ENCODE data around the gene ZNF414.

ZNF414 gene

DNA sequence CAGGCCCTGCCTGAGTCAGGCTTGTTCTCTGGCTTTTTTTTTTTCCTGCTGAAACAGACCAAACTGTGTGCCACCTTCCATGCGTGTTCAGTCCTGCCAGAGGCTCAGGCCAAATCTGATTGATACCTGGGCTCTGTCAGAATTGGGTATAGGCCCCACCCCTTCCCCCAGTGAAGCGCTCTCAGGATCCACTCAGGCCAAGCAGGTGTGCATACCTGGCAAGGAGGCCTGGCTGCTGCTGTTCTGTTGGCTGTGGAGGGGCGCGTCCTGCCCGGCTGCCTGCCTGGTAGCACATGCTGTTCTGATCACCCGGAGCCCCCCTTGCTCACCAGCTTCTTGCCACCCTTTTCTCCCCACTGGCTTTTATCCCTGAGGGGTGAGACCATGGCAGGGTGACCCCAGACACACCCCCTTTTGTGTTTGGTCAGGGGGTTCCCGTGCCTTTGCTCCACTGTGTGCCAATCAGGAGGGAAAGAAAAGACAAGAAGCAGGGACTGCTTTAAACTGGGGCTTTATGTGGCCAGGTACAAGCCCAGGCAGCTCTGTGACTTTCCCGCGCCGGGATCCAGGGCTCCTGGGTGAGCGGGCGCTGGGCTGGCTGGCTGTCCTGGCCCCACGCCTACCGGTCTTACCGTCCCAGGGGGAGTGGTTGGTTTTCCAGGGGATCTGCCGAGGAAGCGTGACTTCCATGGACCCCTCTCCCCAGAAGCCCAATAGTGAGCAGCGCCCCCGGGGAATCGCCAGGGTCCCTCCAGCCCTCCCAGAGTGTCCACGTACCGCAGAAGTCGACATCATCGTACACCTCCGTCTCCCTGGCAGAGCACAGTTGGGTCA is 24.2 kb downstream of the ZNF414 start:
- DNase-seq: no peak

DNA sequence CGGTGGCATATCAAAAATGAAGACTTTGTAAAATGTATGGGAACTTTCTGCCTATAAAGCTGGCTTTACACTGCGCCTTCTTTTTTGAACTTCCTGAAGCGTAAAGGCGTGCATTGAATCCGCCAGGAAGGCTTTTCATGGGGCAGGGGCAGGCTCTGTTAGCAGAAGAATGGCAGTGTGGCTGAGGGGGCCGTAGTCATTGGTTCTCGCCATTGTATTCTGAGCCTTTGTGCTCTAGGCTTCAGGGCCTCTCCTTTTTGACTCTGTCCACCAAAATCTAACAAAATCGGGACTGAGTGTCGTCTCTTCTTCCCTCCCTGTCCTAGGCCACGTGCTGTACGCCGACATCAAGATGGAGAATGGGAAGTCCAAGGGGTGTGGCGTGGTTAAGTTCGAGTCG is 25.6 kb downstream of the ZNF414 start:
- no peak for DNase-seq

DNA sequence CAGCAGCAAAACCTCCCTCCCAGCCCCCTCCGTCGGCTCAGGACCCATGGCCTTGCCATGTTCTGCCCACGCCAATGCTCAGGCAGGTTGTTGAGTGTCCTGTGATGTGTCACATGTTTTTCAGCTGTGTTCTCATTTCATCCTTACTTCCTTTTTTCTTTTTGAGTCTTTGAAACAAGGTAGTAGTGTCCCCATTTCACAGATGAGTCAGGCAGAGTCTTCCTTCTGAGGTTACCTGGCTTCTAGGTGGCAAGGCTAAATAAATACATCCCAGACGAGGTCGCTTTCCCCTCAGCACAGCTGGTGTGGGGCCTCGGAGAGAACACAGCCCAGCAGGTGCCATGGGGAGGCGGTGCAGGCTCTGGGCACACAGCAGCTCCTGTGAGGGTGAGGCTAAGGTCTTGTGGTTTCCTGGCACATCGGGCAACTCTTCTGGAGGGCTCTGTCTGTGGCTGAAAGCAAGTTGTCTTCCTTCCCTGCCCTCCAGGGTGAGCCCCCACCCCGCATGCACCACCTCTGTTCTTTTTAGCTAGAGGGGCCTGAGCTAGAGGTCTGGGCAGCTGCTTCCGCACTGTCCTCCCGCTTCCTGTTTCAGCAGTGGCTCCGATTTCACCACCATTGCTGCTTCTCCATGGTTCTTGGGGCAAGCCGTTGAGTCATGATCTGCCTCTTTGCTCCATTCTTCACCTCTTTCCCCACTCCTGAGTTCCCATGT is 26.7 kb downstream of the ZNF414 start:
- DNase-seq: peak; percentile 74

DNA sequence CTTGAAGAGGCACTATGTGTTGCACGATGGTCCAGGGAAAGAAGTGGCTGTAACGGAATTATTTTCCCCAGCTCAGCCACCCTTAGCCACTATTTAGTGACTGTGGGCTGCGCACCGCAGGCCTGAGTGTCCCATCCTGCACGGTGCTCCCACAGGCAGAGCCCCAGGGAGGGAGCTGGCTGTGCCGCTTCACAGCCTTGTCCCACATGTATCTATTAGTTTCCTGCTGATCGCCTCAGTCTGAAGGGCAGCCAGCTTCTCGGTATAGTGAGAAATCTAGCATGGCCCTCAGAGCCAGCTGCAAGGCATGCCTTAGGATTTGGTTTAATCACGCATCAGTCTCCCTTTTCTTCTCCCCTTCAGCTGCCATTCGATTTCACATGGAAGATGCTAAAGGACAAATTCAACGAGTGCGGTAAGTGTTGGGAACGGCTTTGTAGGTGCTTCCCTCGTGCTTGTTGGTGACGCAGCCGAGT is 27.3 kb downstream of the ZNF414 start:
- DNase-seq: no peak

DNA sequence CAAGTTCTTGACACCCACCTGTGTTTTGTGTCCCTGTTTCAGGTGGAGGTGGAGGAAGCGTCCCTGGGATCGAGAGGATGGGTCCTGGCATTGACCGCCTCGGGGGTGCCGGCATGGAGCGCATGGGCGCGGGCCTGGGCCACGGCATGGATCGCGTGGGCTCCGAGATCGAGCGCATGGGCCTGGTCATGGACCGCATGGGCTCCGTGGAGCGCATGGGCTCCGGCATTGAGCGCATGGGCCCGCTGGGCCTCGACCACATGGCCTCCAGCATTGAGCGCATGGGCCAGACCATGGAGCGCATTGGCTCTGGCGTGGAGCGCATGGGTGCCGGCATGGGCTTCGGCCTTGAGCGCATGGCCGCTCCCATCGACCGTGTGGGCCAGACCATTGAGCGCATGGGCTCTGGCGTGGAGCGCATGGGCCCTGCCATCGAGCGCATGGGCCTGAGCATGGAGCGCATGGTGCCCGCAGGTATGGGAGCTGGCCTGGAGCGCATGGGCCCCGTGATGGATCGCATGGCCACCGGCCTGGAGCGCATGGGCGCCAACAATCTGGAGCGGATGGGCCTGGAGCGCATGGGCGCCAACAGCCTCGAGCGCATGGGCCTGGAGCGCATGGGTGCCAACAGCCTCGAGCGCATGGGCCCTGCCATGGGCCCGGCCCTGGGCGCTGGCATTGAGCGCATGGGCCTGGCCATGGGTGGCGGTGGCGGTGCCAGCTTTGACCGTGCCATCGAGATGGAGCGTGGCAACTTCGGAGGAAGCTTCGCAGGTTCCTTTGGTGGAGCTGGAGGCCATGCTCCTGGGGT is 28.2 kb downstream of the ZNF414 start:
- no peak for DNase-seq

DNA sequence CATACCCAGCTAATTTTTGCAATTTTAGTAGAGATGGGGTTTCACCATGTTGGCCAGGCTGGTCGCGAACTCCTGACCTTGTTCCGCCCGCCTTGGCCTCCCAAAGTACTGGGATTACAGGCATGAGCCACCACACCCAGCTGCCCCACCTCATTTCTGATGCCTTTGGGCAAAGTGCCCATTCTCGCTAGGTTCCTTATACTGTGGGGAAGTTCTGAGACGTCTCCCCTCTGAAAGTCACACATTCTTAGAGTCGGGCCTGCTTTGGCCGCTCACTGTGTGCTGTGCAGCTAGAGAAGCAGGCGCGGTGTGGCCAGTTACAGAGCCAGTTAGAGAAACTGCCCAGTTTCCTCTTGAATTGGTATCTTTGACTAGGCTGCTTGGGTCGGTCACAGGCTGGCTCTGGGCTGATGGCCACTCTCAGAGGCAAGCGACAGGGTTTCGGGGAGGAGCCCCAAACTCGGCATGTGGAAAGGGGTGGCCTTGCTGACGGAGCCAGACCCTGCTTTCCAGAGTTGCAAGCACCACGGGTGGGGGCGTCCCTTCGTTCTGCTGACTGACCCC is 29.6 kb downstream of the ZNF414 start:
- DNase-seq: peak; percentile 16

DNA sequence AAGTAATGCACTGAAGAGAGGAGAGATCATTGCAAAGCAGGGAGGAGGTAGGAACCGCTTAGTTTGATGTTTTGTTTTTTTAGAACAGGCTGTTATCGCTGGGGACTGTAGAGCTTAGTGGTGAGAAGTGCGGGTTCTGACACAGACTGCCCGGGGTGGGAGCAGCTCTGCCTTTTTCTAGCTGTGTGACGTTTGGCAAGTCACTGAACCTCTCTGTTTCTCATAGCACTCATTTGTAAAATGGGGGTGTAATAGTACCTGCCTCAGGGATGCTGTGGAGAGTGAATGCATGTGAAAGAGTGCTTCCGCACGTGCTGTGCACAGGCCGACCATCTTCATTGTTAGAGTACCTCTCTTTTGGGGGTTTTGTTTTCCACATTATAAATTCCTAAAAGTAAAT is 30.8 kb downstream of the ZNF414 start:
- no peak for DNase-seq

DNA sequence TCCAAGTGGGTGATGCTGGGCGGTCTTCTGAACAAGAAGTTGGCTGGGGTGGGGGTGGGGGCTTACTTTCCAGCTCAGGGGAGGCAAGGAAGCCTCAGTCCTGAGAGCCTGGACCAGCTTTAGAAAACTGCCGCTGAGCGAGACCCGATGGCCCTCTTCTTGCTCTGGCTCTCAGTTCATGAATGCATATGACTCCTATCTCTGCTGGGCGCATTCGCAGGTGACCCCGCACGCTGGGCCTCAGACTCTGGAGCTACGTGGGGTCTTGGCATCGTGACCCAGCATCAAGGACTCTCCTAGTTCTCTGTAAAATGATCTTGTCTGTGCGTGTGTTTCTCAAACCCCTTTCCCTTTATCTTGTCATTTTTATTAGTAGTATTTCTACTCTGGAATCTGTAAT is 31.3 kb downstream of the ZNF414 start:
- no peak for DNase-seq

DNA sequence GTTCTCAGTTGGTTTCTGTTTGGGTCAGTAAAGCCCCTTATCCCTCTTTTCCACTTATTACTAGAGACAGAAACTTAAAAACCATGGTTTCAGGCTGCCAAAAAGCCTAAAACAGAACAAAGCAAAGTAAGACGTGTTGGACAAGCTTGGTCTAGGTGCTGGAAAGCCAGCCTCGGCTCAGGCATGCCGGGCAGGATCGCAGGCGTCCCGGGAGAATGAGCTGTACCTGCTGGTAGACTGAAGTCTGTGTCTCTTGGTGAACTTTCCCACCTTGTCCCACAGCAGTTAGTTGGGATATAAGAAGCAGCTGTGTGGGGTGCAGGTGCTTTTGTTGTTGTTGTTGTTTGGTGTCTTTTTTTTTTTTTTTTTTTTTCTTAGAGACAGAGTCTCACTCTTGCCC is 32.4 kb downstream of the ZNF414 start:
- no peak for DNase-seq

DNA sequence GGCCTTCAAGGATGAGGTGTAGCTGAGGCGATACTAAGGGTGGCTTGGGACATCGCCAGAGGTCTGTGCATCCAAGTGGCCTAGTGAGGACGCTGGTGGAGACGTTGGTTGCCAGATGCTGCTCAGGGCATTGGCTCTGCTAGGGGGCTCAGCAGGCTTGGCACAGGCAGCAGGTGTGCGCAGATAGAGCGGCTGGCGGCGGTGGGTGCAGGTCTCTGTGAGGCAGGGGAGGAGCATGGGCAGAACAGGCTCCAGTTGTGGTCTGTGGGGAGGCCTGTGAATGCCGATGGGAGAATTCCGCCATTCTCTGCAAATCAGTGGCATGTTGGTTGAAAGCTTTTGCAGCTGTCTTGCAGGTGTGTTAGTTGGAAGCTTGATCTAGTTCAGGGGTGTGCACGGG is 32.8 kb downstream of the ZNF414 start:
- no peak for DNase-seq

DNA sequence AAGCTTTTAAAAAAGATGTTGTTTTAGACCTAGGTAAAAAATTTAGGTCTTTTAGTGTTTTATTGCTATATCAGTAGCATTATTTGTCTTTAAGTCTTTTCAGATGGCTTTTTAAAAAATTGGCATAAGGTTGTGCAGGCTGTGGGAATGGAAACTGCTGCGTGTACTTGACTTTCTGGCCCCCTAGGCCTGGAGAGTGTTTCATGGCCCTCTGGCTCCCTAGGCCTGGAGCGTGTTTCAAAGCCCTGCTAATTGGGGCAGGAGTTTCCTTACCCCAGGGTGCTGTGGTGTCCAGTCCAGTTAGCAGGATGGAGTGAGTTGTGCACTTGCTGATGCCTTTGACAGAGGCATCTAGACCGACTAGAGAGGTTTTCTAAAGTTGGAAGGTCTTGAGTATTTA is 35.4 kb downstream of the ZNF414 start:
- DNase-seq: no peak

DNA sequence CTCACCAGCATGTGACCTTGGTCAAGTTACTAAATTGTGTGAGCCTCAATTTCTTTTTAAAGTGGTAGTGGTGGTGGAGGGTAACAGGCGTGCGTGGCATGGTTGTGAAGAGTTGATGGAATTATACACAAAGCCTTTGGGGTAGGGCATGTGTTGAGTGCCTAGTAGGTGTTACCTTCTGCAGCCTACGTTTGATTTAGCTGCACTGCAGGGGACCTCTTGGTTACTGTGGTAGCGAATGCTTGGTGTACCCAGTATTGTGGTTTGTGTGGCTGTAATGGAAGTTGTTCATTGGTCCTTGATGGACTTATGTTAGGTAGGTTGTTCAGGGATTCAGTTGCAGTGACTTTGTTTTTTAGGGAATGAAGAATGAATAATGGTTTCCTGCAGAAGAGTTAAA is 36.1 kb downstream of the ZNF414 start:
- no peak for DNase-seq

DNA sequence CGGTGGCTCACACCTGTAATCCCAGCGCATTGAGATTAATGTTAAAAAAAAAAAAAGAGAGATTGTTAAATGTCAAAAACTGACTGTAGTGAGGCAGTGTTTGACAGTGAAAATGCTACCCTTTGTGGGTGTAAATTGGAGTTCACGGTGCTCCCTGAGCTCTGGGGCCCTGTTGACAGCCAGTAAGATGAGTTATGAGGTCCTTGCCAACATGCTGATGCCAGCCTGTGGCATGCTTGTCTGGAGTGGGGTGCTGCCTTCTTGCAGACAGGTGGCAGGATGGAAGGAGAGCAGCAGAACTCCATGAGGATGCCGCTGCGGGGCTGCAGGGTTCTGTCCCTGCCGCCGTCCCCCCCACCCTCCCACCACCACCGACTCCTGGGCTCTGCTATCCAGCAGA is 37.4 kb downstream of the ZNF414 start:
- DNase-seq: no peak

DNA sequence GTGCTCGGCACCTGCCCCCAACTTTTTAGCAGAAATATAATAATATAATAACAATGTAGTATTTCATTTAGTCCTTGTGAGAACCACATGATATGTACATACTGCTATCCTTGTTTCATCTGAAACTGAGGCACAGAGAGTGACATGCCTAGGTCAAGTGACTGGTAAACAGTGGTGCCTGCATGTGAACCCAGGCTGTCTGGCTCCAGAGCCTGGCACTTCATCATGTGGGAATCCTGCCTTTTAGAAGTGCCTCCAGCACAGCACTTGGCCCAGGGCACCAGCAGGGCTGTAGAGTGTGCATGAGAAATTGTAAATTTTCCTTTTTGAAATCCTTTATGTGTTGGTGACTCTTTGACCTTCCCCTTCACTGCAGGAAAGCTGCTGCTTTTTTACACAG is 39.0 kb downstream of the ZNF414 start:
- DNase-seq: no peak

DNA sequence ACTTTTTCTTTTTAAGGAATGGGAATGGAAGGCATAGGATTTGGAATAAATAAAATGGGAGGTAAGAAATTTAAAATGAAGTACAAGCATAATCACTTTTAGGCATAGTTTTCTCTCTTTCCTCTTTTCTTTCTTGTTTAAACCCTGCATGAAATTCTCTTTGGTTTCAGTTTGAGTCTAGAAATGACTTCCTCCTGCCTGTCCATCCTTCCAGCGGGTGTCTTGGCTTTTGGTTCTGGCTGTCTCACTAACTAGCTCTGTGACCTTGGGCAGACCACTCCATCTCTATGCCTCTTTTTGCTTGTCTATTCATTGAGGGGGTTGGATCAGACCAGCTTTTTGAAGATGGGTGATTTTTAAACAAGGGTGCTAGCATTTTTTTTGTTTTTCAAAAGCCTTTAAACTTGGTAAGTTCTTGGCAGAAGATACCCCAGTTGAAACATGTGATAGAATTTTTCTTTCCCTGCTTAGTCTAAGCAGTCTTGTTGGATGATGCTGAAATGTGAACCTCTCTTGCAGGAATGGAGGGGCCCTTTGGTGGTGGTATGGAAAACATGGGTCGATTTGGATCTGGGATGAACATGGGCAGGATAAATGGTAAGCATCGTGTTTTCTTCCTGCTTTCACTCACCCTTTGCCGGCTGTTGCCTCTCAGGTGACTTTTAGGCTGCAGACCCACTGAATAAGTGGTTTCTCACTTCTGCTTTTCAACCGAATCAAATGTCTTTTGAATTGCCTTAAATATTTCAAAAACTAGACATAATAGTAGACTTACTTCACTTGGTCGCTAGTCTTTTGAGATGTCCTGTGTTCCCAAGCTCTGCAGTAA is 40.1 kb downstream of the ZNF414 start:
- DNase-seq: no peak

DNA sequence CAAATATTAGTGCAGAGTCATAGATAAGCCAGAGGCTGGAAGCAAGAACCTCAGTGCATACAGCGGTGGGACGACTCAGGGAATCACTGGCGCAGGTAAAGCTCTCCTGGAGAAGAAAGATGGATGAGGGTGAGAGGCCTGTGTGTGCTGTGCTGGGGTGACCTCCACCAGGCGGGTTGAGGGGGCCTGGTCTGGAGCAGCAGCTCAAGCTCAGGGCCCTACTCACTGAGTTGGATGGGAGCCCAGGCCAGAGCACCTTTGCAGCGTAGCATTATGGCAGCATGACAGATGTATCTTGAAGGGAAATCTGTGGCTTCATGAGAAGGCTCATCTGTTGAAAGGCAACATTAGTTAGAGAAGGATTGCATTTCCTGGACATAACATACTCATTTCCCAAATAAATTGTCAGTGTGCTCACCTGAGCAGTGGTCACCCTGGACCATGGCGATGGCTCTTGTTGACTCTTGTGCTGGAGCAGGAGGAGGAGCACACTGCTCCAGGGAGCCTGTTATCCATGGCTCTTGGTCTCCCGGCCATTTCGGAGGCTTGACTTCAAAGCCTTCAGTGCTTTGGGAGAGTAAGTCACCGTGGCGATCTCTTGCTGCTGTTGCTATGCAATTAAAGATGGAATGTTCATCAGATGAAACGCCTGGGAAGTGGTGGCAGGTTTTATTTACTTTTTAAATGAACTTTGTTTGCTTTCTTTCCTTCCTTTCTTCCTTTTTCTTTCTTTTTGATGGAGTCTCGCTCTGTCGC is 44.2 kb downstream of the ZNF414 start:
- no peak for DNase-seq

DNA sequence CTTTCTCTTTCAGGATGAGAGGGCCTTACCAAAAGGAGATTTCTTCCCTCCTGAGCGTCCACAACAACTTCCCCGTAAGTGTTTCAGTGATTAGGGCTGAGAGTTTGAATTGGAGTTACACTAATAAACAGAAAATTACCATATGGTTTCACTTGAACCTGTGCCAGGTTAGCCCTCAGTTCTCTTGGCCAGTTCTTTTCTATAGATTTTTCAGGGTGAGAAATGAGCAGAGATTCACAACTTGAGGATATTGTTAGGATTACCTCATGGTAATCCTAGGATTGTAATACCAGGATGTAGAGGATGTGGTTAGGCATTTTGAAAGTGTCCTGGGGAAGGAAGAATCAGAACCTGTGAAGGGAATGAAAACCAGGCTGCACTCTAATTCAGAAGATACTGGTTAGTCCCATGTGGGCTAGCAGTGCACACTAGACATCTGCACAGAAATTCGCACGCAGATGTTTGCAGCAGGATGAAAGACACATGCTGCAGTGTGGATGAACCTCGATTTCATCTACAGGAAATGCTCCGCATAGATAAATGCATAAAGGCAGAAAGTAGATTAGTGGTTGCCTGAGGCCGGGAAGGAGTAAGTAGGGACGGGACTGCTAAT is 45.1 kb downstream of the ZNF414 start:
- no peak for DNase-seq

DNA sequence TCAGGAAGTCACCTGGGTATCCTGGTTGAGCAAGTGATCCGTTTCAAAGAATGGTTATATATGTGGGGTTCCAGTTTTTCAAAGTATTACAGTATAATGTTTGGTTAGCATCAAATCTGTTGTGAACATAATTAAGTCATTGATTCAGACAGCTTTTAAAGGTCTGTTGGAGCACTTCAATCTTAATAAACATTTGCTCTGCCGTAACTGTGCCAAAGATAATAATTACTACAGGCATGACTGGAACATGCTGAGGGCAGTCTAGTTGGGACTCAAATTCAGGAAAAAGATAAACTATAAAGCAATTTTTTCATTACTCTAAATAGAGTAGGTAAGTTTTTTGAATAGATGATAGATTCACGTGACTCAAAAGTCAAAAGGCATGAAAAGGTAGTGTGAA is 45.8 kb downstream of the ZNF414 start:
- no peak for DNase-seq

DNA sequence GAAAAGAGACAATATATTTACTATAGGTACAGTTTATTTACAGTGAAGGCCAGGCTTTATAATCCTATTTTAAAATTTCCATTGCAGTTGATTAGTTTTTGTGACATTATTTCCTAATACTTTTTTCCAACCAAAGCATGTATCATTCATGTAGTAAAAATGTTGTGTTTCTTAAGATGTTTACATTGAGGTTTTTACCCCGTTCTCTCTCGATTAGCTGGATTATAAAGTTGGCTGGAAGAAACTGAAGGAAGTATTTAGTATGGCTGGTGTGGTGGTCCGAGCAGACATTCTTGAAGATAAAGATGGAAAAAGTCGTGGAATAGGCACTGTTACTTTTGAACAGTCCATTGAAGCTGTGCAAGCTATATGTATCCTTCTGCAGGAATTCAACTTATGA is 47.9 kb downstream of the ZNF414 start:
- no peak for DNase-seq

DNA sequence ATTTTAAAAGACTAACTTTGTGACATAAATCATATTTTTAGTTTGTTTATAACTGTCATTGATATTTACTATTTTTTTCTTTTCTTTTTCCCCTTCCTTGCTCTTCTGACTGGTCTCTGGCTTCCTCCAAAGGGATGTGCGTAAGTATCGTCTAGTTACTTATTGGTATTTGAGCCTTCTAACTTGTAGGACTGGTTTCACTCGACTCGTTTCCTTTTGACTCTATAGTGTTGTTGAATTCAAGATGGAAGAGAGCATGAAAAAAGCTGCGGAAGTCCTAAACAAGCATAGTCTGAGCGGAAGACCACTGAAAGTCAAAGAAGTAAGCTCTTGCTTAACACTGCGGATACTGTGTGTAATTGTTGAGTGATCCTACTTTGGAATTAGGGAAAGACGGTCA is 50.6 kb downstream of the ZNF414 start:
- no peak for DNase-seq

DNA sequence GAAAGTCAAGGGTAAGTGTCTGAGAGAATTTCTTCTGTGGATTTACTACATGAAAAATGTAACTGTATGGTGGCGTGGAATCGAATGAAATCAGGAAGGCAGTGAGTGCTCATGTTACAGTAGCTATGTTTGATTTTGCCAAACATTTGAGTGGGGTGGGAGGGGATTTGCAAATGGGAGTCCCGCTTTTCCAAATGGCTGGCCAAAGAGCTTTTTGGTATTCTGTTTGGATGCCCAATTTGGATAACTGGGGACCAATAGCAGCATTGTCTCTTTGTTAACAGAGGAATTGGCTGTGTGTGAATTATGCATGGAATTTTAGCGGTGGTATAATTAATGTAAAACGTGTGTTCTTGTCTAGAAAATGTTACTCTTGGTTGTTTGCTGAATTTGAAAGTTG is 51.4 kb downstream of the ZNF414 start:
- no peak for DNase-seq
